Activated CD4-positive, alpha-beta T cell treated with anti-CD3 and anti-CD28 coated beads for 36 hours (primary cell): ENCODE data around the gene IQGAP2. TPM values are rescaled to one million over a fixed set of nuclear protein-coding genes. Genes with fewer than 3 reads are reported as not detected.

Experiments
- ATAC-seq: fragments of 200-7000 bp; cut with Tn5 transposase; one replicate; pipeline ENCODE4 v1.10.0; 2021; ENCODE audit warnings: mild to moderate bottlenecking, moderate library complexity
- CTCF ChIA-PET: fragments of 350-600 bp; sonication (Branson Sonifier 250); formaldehyde crosslinking; loops from one replicate; lab custom pipeline; 2021; ENCODE audit warnings: antibody characterized with exemption; lab: Charles Lee
- POLR2A ChIA-PET: fragments of 350-600 bp; sonication (Branson Sonifier 250); formaldehyde crosslinking; loops from one replicate; lab custom pipeline; 2021; ENCODE audit warnings: antibody characterized with exemption, inconsistent platforms; lab: Charles Lee
- DNase-seq: peaks from one replicate; pipeline ENCODE4 v3.0.0-alpha.2; 2020
- H3K27ac Mint-ChIP-seq: one replicate; pipeline ENCODE4 v1.8.0; 2021; ENCODE audit warnings: mixed read lengths
- H3K27me3 Mint-ChIP-seq: one replicate; pipeline ENCODE4 v1.8.0; 2021; ENCODE audit warnings: mixed read lengths
- H3K36me3 Mint-ChIP-seq: one replicate; pipeline ENCODE4 v1.8.0; 2021; ENCODE audit warnings: low read depth, mixed read lengths
- H3K4me1 Mint-ChIP-seq: one replicate; pipeline ENCODE4 v1.8.0; 2021; ENCODE audit warnings: mixed read lengths
- H3K4me3 Mint-ChIP-seq: one replicate; pipeline ENCODE4 v1.8.0; 2021; ENCODE audit warnings: mild to moderate bottlenecking, moderate library complexity, mixed read lengths
- H3K9me3 Mint-ChIP-seq: one replicate; pipeline ENCODE4 v1.8.0; 2021; ENCODE audit warnings: low read depth, mixed read lengths
- intact Hi-C, 2 experiments: fragments of 100-400 bp; cut with DNase I in 1 of 2; cut with micrococcal nuclease in 1 of 2; formaldehyde crosslinking; loops; one replicate each; pipeline versions ENCODE4 v1.14.2 to v1.15.1; 2022 to 2024; cut with DNase I, micrococcal nuclease
- total RNA-seq, 2 experiments: library from RNA; stranded (reverse); gene quantifications; one replicate each; pipeline ENCODE4 v1.2.3, GENCODE V29; 2021

IQGAP2 gene
- total RNA-seq, 2 experiments from 2014 or later: 62.7 to 82.7 TPM

DNA sequence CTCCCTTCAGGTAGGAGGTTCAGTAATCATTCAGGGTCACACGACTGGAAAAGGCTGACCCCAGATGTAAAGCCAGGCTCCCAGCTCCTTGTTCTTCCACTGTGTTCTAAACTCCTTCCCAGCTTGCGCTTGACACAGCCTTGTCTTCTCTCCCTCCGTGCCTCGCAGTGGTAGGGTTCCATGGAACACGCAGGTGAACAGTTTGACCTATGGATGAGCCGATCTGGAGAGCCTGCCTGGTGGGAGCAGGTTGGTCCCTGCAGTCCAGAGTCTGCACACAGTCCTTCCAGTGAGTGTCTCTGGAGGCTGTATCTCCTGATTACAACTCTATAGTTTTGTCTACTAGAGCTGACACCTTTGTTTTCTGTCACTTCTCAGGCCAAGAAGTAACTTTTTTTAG lies 85.9 kb downstream of the IQGAP2 start:
- ChIA-PET CTCF (interaction anchor here (0.7 to 1.5 kb wide), 2 partner anchors 28 to 37 kb away, joined by 3 to 4 read pairs; no protein-coding TSS in a partner anchor), POLR2A (no interaction called here)
- intact Hi-C loops: no loop called here
- Mint-ChIP-seq H3K36me3 (peaks cover 7% of the 10 kb centered on the region), H3K4me3 (no peak overlapping the region), H3K27me3 (no peaks in the 10 kb centered on the region), H3K27ac (no peak overlapping the region), H3K4me1 (peaks cover 35% of the 10 kb centered on the region), H3K9me3 (no peaks in the 10 kb centered on the region)
- DNase-seq (no peak), ATAC-seq (no peak)

DNA sequence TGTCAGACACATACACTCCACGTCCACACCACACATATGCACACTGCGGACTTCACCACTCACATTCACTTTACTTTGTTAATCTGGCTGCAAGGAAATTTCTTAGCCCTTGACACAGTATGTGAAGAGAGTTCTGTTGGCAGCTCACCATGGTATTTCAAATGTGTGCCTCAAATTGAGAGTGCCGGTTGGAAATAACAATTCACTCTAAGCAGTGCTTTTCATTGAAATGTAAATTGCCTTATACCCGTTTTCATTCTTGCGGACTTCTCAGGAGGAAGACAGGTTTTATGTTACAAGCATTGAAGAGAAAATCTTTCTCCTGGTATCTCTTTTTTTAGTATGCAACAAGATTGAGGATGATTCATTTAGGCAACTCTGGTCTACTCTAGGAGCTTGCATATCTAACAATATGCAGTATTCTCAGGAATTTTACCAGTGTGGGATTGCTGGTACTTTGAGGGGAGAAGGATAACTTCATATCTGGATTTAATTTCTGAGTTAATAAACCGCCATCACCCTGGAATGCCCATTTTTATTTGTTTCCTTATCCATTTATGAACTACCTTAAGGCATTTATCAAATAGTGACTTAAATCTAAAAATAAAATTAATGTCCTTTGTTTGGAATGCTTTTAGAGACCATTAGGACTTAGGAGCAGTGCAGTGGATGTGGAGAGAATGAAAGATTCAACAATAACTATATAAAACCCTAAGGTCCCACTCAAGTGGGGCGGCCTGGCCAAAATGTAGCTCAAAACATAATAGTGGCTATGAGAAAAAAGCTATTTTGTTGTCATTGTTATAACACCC lies 87.0 kb downstream of the IQGAP2 start:
- intact Hi-C loops: no loop called here
- H3K9me3 Mint-ChIP-seq: no peaks in the 10 kb centered on the region
- peaks cover 36% of the 10 kb centered on the region for H3K4me1 Mint-ChIP-seq
- H3K27me3 Mint-ChIP-seq: no peaks in the 10 kb centered on the region
- CTCF ChIA-PET: interaction anchor here (0.6 to 0.7 kb wide), 2 partner anchors 19 to 23 kb away, joined by 3 to 4 read pairs; no protein-coding TSS in a partner anchor
- no peak overlapping the region for H3K4me3 Mint-ChIP-seq
- peak overlapping the region; percentile 55 for H3K27ac Mint-ChIP-seq
- ATAC-seq: no peak
- POLR2A ChIA-PET: no interaction called here
- peaks cover 7% of the 10 kb centered on the region for H3K36me3 Mint-ChIP-seq
- DNase-seq: no peak

DNA sequence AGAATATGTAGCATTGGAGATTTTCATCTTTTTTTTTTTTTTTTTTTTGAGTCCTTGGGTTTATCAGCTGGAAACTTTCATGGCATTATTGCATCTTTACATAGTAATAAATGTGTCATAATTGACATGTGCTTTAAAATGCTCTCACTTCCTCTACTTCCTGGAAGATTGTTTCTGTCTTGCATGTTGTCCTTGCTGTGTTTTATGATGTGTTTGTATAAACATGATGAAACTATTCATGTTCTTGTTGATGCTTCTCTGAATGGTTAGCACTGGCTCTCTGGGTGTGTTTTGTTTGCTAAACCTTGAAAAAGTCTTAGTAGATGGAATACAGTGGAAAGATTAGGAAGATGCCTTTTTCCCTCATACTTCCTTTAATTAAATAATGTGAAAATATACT lies 87.9 kb downstream of the IQGAP2 start:
- intact Hi-C loops: no loop called here
- POLR2A ChIA-PET: no interaction called here
- no peak overlapping the region for H3K27ac Mint-ChIP-seq
- CTCF ChIA-PET: interaction anchor here (0.6 to 0.7 kb wide), 2 partner anchors 20 to 24 kb away, joined by 3 to 4 read pairs; no protein-coding TSS in a partner anchor
- peaks cover 9% of the 10 kb centered on the region for H3K36me3 Mint-ChIP-seq
- ATAC-seq (no peak), DNase-seq (no peak)
- H3K27me3 Mint-ChIP-seq: no peaks in the 10 kb centered on the region
- H3K4me1 Mint-ChIP-seq: peaks cover 39% of the 10 kb centered on the region
- no peaks in the 10 kb centered on the region for H3K9me3 Mint-ChIP-seq
- no peak overlapping the region for H3K4me3 Mint-ChIP-seq

DNA sequence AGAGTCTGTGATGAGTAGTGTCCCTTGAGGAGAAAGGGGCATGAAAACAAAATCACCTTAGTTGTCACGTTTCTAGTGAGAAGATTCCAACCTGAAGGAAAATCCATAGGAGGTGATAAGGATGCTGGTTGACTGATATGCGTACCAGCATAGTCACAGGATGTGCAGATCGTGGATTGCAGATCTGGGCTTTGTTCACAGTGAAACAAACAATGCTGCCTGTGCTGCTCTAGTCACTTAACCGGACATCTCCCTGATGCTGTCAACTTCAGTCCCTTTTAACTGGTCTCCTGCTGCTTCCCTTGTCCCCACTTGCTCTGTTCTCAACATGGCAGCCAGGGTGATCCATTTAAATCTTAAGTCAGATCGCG lies 89.7 kb downstream of the IQGAP2 start:
- Mint-ChIP-seq H3K27me3 (no peaks in the 10 kb centered on the region), H3K4me3 (no peak overlapping the region), H3K36me3 (peaks cover 14% of the 10 kb centered on the region), H3K9me3 (no peaks in the 10 kb centered on the region), H3K27ac (no peak overlapping the region), H3K4me1 (peaks cover 50% of the 10 kb centered on the region)
- ATAC-seq (no peak), DNase-seq (no peak)
- POLR2A ChIA-PET: no interaction called here
- CTCF ChIA-PET: no interaction called here
- intact Hi-C loops: no loop called here

DNA sequence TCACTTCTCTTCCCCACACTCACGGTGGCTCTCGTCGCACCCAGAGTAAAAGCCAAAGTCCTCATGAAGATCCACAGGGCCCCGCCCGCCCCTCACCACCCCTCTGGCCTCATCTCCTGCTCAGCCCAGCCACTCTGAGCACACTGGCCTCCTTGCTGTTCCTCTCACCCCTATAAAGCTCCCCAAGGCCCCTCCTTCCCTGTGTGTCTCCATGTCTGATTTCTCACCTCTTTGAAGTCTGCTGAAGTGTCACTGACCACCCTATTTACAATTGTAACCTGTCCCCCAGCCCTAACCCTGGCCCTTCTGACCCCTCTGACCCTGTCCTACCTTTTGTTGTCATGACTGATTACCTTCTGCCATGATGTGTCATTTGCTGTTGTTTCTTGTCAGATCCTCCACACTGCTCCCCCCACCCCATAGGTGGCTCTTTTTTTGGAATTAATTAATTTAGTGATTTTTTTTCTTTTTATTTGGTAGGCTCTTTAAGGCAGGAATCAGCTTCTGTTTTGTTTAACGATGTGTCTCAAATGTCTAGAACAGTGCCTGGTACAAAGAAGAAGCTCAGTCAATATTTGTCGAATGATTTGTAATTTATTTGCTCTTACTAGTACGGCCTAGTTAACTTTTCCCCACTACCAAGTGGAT lies 90.2 kb downstream of the IQGAP2 start:
- no peak for DNase-seq
- Mint-ChIP-seq H3K4me3 (no peak overlapping the region), H3K27me3 (no peaks in the 10 kb centered on the region), H3K27ac (no peak overlapping the region), H3K36me3 (peaks cover 14% of the 10 kb centered on the region), H3K4me1 (peaks cover 54% of the 10 kb centered on the region), H3K9me3 (no peaks in the 10 kb centered on the region)
- intact Hi-C loops: no loop called here
- CTCF ChIA-PET: no interaction called here
- POLR2A ChIA-PET: no interaction called here
- ATAC-seq: no peak

DNA sequence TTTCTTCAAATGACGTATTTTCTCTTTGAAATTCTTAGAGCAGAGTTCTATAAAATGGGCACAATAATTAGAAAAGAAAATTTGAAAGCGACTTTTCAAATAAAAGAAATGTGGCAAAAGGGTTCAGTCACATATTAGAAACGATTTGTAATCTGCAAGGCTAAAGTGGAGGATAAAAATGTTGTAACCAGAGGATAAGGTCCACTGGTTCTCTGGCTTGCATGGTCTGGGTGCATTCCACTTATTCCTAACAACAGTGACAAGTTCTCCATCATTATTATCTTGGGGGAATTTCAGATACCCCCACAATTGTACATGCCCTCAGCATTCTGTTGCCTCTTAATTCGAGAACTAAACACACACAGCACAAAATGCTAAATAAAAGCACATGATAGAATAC lies 91.1 kb downstream of the IQGAP2 start:
- ATAC-seq (no peak), DNase-seq (no peak)
- Mint-ChIP-seq H3K27ac (no peak overlapping the region), H3K4me1 (peaks cover 53% of the 10 kb centered on the region), H3K27me3 (no peaks in the 10 kb centered on the region), H3K9me3 (no peaks in the 10 kb centered on the region), H3K36me3 (peaks cover 10% of the 10 kb centered on the region), H3K4me3 (no peak overlapping the region)
- intact Hi-C loops: no loop called here
- POLR2A ChIA-PET: no interaction called here
- CTCF ChIA-PET: no interaction called here

DNA sequence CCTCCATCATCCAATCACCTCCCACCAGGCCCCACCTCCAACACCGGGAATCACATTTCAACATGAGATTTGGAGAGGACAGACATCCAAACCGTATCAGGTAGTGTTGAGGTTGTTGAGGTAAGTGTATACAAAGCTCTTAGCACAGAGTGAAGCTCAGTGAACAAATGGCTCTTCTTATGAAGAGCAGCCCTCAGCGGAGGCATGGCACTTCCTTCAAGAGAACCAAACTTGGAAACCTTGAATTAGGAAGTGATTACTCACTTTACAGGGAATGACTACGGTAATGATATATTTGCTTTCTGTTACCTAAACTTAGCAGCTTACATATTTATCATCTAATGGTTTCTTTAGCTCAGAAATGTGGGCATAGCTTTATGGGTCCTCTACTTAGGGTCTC lies 92.8 kb downstream of the IQGAP2 start:
- DNase-seq: no peak
- no peak overlapping the region for H3K4me3 Mint-ChIP-seq
- ChIA-PET POLR2A (no interaction called here), CTCF (interaction anchor here (0.8 to 1.4 kb wide), 3 partner anchors 8 to 92 kb away, joined by 3 to 4 read pairs (median 4); no protein-coding TSS in a partner anchor)
- ATAC-seq: peak; percentile 60
- H3K27me3 Mint-ChIP-seq: no peaks in the 10 kb centered on the region
- H3K36me3 Mint-ChIP-seq: peaks cover 7% of the 10 kb centered on the region
- no peaks in the 10 kb centered on the region for H3K9me3 Mint-ChIP-seq
- H3K4me1 Mint-ChIP-seq: peaks cover 52% of the 10 kb centered on the region
- H3K27ac Mint-ChIP-seq: peak overlapping the region; percentile 44
- intact Hi-C loops: no loop called here

DNA sequence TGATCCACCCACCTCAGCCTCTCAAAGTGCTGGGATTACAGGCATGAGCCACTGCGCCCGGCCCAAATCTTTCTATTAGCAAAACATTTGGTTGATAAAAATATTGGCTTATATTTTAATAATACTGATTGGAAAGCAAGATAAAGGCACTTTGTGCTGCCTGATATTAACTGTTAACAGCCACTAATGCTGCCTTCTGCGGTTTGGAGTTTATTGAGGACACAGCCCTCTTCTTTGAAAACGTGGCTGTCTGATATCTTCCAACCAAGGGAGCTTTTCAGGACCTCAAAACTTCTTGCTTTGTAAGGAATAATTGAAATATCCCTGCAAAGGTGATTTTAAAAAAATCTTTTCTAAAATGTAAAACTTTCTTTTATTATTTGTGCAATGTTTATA lies 94.0 kb downstream of the IQGAP2 start:
- ATAC-seq (no peak), DNase-seq (no peak)
- peaks cover 48% of the 10 kb centered on the region for H3K4me1 Mint-ChIP-seq
- H3K4me3 Mint-ChIP-seq: no peak overlapping the region
- ChIA-PET CTCF (interaction anchor here (1.4 kb wide), 1 partner anchor 71 kb away, joined by 4 read pairs; no protein-coding TSS in a partner anchor), POLR2A (no interaction called here)
- H3K36me3 Mint-ChIP-seq: peaks cover 7% of the 10 kb centered on the region
- no peaks in the 10 kb centered on the region for H3K27me3 Mint-ChIP-seq
- no peak overlapping the region for H3K27ac Mint-ChIP-seq
- no peaks in the 10 kb centered on the region for H3K9me3 Mint-ChIP-seq
- intact Hi-C loops: no loop called here

DNA sequence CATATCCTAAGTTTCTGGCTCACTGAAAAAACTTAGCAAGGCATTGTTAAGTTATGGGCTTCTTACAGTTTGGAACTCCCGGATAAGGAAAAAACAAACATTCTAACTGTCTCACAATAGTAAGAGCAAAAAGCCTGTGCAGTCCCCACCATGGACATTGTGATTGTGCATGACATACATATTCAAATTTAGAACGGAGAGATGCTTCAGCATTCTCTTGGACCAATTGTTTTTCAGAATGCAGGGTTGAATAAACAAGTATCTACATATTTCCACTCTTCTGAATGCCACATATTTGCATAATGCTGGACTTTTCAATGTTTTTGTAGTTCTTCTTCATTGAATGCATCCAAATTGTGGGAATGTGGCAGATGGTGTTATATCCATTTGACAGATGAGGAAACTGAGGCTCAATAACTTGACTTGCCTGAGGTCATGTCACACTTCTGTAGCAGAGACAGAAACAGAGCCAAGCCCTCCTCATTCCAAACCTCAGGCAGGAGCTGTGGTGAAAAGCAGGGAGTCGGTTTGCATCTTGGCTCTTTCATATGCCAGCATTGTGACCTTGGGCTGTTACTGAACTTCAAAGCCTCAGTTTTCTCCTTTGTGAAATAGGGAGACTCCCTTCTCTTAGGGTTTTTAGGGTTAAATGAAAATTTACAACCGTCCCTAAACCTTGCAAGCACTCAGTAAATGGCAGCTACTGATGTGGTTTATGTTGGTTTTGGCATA lies 95.1 kb downstream of the IQGAP2 start:
- no peak for ATAC-seq
- Mint-ChIP-seq H3K27ac (no peak overlapping the region), H3K27me3 (no peaks in the 10 kb centered on the region), H3K4me1 (peaks cover 49% of the 10 kb centered on the region), H3K4me3 (no peak overlapping the region), H3K9me3 (no peaks in the 10 kb centered on the region), H3K36me3 (peaks cover 7% of the 10 kb centered on the region)
- CTCF ChIA-PET: no interaction called here
- DNase-seq: no peak
- POLR2A ChIA-PET: no interaction called here
- intact Hi-C loops: no loop called here

DNA sequence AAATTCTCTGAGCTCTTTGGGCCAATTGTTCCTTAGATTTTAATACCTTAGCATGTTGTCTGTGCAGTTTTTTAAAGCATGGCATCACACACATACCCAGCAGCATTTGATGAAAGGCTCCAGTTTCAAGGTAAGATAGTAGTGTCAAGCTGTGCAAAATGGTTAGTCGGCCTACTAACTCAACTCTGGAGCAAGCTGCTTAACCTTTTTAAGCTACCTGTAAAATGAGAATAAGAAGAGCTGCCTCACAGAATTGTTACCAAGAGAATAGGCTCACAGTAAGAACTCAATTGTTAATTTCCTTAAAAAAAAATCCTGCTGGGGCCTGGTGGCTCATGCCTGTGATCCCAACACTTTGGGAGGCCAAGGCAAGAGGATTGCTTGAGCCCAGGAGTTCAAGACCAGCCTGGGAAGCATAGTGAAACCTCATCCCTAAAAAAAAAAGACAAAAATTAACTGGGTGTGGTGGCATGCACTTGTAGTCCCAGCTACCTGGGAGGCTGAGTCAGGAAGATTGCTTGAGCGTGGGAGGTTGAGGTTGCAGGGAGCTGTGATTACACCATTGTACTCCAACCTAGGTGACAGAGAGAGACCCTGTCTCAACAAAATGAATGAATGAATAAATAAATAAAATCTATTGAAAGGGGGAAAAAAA lies 96.5 kb downstream of the IQGAP2 start:
- no peak for ATAC-seq
- no peak for DNase-seq
- peaks cover 49% of the 10 kb centered on the region for H3K4me1 Mint-ChIP-seq
- ChIA-PET POLR2A (no interaction called here), CTCF (interaction anchor here (0.6 to 1.5 kb wide), 3 partner anchors 16 to 115 kb away, joined by 3 to 4 read pairs (median 3); no protein-coding TSS in a partner anchor)
- no peak overlapping the region for H3K27ac Mint-ChIP-seq
- intact Hi-C loops: no loop called here
- no peaks in the 10 kb centered on the region for H3K9me3 Mint-ChIP-seq
- no peak overlapping the region for H3K4me3 Mint-ChIP-seq
- H3K36me3 Mint-ChIP-seq: peaks cover 7% of the 10 kb centered on the region
- H3K27me3 Mint-ChIP-seq: no peaks in the 10 kb centered on the region
